ENCODE data around the gene C5orf15.

DNA sequence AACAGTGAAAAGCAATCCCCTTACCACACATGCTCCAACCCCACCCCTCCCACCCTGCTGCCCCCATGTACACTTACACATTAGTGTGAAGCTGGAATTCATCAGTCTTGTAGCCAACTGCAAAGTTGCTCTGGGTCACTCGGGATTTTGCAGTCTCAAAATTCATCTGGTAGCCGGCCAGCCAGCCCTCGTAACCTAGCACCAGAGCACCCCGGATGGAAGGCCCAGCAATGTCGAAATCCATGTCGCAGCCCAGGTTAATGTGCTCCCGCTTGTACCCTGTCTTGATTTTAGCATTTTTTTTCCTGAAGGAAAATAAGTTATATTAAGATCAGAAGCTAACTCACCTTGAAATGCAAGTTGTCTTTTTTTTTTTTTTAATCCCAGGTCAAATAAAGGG lies 12.2 kb upstream of the C5orf15 start:
- no peak for TF ChIP-seq EZH2 (IDR thresholded peaks at IDR 0.05; ENCODE audit: low read length)
- TF ChIP-seq, protein P1, sequence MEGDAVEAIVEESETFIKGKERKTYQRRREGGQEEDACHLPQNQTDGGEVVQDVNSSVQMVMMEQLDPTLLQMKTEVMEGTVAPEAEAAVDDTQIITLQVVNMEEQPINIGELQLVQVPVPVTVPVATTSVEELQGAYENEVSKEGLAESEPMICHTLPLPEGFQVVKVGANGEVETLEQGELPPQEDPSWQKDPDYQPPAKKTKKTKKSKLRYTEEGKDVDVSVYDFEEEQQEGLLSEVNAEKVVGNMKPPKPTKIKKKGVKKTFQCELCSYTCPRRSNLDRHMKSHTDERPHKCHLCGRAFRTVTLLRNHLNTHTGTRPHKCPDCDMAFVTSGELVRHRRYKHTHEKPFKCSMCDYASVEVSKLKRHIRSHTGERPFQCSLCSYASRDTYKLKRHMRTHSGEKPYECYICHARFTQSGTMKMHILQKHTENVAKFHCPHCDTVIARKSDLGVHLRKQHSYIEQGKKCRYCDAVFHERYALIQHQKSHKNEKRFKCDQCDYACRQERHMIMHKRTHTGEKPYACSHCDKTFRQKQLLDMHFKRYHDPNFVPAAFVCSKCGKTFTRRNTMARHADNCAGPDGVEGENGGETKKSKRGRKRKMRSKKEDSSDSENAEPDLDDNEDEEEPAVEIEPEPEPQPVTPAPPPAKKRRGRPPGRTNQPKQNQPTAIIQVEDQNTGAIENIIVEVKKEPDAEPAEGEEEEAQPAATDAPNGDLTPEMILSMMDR (optimal IDR thresholded peaks at IDR 0.05 in 1 of 3, IDR thresholded peaks at IDR 0.05 in 1 of 3, conservative IDR thresholded peaks at IDR 0.05 in 1 of 3; ENCODE audit: extremely low read depth in 1 of 3, insufficient read depth in 2 of 3, low read length in 3 of 3), result no peak
